SKM-1 (cell line): ENCODE data around the gene WSB2.

Experiments
- DNase-seq: peaks from one replicate; lab custom pipeline; 2025; ENCODE audit not compliant: unreplicated experiment; lab: John Stamatoyannopoulos, UW

WSB2 gene

GRCh38 chr12:117994551-117995438, 66.2 kb downstream of the WSB2 start:
- DNase-seq = no peak

DNA sequence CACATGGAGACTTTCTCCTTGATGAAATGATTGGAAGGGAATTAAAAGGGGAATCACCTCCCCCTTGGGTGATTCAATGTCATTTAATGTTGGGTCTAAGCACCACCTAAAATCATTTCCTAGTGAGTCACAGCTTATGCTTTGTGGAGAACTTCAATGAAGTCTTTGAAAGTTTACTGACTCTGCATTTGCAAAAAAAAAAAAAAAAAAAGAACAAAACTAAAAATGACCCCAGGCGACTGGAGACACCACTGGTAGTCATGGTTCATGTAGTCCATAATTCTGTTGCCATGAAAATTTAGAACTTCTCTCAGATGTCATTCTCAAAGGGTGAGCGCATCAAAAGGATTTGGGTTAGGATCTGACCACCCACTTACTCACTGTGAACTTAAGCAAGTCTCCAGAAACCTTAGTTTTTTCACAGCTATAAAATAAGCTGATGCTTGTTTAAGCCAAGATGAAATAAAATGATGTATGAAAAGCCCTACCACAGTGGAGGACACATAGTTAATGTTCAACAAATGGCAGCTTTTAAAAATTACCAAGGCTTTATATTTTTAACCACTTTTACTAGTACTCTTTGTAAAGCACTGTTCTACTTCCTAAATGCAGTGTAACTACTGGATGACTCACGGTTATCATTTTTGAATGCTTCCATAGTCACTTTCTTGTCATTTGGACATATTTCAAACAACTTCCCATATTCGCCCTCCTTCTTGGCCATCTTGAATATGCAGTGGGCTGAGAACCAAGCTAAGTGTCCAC, 74.1 kb downstream of the WSB2 start:
- DNase-seq = no peak

DNA sequence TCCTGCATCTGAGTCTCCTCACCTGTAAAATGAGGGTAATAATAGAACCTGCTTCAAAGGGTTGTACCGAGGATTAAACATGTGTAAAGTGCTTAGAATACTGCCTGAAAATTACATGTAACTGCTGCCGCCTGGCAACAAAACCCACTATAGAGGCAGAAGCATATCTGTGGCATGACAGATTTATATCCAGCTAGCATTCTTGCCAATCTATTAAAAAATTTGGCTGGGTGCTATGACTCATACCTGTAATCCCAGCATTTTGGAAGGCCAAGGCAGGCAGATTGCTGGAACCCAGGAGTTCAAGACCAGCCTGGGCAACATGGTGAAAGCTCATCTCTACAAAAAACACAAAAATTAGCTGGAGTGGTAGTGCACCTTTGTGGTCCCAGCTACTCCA, 75.8 kb downstream of the WSB2 start:
- DNase-seq = no peak
